Measurements from ENCODE around the gene CD33. TPM values are rescaled to one million over a fixed set of nuclear protein-coding genes. Genes with fewer than 3 reads are reported as not detected.
"Not testable (repeated sequence)": the region's sequence is repeated elsewhere in the genome, so short reads cannot be mapped to it uniquely, and the experiment has no call there.

CD33 gene
- total RNA-seq, 1 experiment from 2014 or later, result not detected

DNA sequence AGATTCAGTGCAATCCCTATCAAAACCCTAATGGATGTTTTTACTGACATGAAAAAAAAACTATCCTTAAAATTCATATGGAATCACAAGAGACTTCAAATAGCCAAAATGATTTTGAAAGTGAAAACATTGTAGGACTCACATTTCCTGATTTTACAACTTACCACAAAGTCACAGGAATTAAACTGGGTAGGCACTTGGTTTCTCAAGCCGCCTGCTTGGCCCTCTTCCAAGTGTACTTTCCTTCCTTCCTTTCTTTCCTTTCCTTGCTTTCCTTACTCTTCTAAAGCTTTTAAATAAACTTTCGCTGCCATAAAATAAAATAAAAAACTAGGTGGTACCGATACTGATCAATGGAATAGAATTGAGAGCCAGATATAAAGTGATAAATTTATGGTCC, 21.0 kb upstream of the CD33 start:
- in situ Hi-C loops (cut with HindIII; ENCODE audit: low pct_unique_long_range_greater_than_20kb, low sequenced_read_pairs), result no loop called here
- DNase-seq (ENCODE audit: low read depth), result no peak

- in situ Hi-C loops (cut with HindIII; ENCODE audit: low pct_unique_long_range_greater_than_20kb, low sequenced_read_pairs), result no loop called here
- no peak for DNase-seq (ENCODE audit: low read depth)
These were observed 20.6 kb upstream of the CD33 start for GRCh38 chr19:51204321-51204720.

DNA sequence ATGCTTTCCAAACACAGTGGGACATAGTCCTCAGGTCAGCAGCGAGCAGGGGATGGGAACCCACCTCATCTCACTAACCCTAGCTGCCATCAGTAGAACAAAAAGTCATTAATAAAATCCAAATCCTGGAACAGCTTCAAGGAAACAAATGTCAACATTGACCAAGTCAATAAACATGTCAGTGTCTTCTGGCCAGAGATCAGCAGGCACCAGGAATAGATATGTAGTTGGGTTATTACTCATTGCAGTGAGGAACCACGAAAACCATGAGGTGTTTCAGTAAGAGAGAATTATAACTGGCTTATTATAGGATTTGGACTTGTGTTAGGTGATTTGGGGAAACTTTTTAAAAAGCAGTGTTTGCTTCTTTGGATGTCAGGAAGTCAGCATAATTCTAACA, 17.1 kb upstream of the CD33 start:
- DNase-seq (ENCODE audit: low read depth), result no peak
- in situ Hi-C loops (cut with HindIII; ENCODE audit: low pct_unique_long_range_greater_than_20kb, low sequenced_read_pairs), result no loop called here

DNA sequence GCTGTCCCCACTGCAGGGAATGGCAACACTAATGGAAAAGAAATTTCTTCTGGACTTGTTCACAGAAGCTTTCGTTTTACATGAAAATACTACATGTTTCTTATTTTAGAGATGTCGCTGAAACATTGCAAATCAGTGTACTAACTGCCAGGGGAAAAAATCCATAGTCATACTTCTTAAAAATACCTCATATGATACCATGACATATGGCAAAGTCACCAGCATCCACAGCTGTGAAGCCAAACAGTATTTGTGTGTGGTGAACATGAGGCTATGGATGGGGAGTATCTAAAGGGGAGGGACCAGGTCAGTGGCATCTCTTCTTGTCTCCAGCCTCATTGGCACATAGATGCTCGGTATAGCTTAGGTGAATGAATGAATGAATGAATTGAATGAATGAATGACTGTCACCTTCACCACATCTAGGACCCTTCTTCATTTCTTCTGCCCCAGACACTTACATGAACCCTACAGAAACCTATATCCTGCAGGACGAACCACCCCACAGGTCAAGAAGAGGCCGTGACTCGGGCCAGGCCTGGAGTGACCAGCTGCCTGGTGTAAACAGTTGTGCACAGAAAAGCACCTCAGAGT, 14.6 kb upstream of the CD33 start:
- in situ Hi-C loops (cut with HindIII; ENCODE audit: low pct_unique_long_range_greater_than_20kb, low sequenced_read_pairs), result no loop called here
- DNase-seq (ENCODE audit: low read depth), result no peak

GRCh38 chr19:51210874-51211361, 14.0 kb upstream of the CD33 start:
- in situ Hi-C loops (cut with HindIII; ENCODE audit: low pct_unique_long_range_greater_than_20kb, low sequenced_read_pairs), result not testable (repeated sequence)

GRCh38 chr19:51211833-51212232, 13.0 kb upstream of the CD33 start:
- in situ Hi-C loops (cut with HindIII; ENCODE audit: low pct_unique_long_range_greater_than_20kb, low sequenced_read_pairs), result no loop called here
- DNase-seq (ENCODE audit: low read depth), result no peak

More at GRCh38 chr19:51210874-51211361, 14.0 kb upstream of the CD33 start:
- not testable (repeated sequence) for DNase-seq (ENCODE audit: low read depth)

DNA sequence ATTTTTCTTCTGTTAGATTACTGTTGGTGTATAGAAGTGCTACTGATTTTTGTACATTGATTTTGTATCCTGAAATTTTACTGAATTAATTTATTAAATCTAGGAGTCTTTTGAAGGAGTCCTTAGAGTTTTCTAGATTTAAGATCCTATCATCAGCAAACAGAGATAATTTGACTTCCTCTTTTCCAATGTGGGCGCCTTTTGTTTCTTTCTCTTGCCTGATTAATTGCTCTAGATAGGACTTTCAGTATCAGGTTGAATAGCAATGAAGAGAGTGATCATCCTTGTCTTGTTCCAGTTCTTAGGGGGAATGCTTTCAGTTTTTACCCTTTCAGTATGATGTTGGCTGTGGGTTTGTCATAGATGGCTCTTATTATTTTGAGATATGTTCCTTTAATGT, 5.6 kb upstream of the CD33 start:
- DNase-seq (ENCODE audit: low read depth), result no peak
- in situ Hi-C loops (cut with HindIII; ENCODE audit: low pct_unique_long_range_greater_than_20kb, low sequenced_read_pairs), result no loop called here

- DNase-seq (ENCODE audit: low read depth), result no peak
- in situ Hi-C loops (cut with HindIII; ENCODE audit: low pct_unique_long_range_greater_than_20kb, low sequenced_read_pairs), result no loop called here
These were observed 4.9 kb upstream of the CD33 start for GRCh38 chr19:51219971-51220370.

DNA sequence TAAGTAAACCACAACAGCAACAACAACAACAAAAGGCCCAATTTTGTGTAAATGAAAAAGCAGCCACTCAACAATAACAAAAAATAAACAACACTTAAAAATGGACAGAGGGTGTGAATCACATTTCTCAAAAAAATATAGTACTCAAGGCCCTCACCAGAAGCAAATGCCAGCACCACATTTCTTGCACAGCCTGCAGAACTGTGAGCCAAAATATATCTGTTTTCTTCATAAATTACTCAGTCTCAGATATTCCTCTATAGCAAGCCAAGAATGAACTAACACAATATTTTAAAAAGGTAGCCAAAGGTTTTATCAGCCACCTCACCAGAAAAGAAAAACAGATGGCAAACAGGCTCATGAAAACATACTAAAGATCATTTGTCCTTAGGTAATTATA, 3.9 kb upstream of the CD33 start:
- DNase-seq (ENCODE audit: low read depth), result no peak
- in situ Hi-C loops (cut with HindIII; ENCODE audit: low pct_unique_long_range_greater_than_20kb, low sequenced_read_pairs), result no loop called here

- DNase-seq (ENCODE audit: low read depth), result no peak
- in situ Hi-C loops (cut with HindIII; ENCODE audit: low pct_unique_long_range_greater_than_20kb, low sequenced_read_pairs), result no loop called here
These were observed 678 bp upstream of the CD33 start for GRCh38 chr19:51224163-51224641.

DNA sequence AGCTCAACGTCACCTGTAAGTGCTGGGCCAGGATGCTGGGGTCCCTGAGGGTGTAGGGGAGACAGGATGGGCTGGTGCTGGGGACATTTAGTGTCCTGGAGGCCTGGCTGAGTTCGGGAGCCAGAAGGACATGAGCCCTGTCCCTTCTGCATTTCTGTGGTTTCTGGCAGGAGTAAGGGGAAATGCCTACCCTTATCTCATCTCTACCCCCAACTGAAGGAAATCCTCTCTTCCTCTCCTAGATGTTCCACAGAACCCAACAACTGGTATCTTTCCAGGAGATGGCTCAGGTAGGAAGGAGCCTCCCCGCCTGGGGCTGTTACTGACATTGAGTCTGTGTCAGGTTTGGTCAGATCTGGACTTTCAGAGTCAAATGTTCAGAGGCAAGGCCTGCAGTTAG, 1.2 kb downstream of the CD33 start:
- in situ Hi-C loops (cut with HindIII; ENCODE audit: low pct_unique_long_range_greater_than_20kb, low sequenced_read_pairs), result no loop called here
- no peak for DNase-seq (ENCODE audit: low read depth)

GRCh38 chr19:51227326-51227725, 2.4 kb downstream of the CD33 start:
- in situ Hi-C loops (cut with HindIII; ENCODE audit: low pct_unique_long_range_greater_than_20kb, low sequenced_read_pairs), result no loop called here

DNA sequence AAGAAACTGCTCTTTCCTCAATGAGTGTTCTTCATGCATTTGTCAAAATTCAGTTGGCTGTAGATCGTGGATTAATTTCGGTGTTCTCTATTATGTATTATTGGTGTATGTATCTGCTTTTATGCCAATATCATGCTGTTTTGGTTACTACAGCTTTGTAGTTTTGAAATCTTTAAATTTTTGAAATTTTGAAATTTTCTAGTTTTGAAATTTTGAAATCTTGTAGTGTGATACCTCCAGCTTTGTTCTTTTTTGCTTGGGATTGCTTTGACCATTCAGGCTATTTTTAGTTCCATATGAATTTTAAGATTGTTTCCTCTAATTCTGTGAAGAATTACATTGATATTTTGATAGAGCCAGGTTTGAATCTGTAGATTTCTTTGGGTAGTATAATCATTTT, 3.1 kb downstream of the CD33 start:
- no peak for DNase-seq (ENCODE audit: low read depth)
- in situ Hi-C loops (cut with HindIII; ENCODE audit: low pct_unique_long_range_greater_than_20kb, low sequenced_read_pairs), result no loop called here

More at GRCh38 chr19:51227326-51227725, 2.4 kb downstream of the CD33 start:
- DNase-seq (ENCODE audit: low read depth), result no peak

DNA sequence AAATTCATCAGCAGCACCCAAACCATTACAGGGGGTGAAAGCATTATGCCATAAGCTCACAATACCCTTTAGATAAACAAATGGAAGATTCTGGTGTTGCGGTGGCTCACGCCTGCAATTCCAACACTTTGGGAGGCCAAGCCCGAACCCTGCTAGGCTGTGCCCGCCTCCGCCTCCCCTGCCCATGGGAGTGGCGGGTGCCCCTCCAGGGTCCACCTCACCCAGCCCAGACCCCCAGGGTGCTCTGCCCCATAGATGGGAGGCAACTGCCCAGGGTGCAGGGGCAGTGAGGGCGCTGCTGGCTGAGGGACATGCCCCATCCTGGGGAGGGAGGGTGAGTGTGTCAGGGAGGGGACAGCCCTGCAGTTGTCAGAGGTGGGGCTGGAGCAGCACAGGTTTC, 16.0 kb downstream of the CD33 start:
- DNase-seq (ENCODE audit: low read depth), result no peak
- in situ Hi-C loops (cut with HindIII; ENCODE audit: low pct_unique_long_range_greater_than_20kb, low sequenced_read_pairs), result no loop called here

GRCh38 chr19:51242881-51243630, 18.2 kb downstream of the CD33 start:
- in situ Hi-C loops (cut with HindIII; ENCODE audit: low pct_unique_long_range_greater_than_20kb, low sequenced_read_pairs), result no loop called here

GRCh38 chr19:51246164-51246552, 21.3 kb downstream of the CD33 start:
- in situ Hi-C loops (cut with HindIII; ENCODE audit: low pct_unique_long_range_greater_than_20kb, low sequenced_read_pairs), result no loop called here
- peak; percentile 95 for DNase-seq (ENCODE audit: low read depth)

More at GRCh38 chr19:51242881-51243630, 18.2 kb downstream of the CD33 start:
- no peak for DNase-seq (ENCODE audit: low read depth)

GRCh38 chr19:51247972-51248590, 23.2 kb downstream of the CD33 start:
- no peak for DNase-seq (ENCODE audit: low read depth)
- in situ Hi-C loops (cut with HindIII; ENCODE audit: low pct_unique_long_range_greater_than_20kb, low sequenced_read_pairs), result no loop called here

DNA sequence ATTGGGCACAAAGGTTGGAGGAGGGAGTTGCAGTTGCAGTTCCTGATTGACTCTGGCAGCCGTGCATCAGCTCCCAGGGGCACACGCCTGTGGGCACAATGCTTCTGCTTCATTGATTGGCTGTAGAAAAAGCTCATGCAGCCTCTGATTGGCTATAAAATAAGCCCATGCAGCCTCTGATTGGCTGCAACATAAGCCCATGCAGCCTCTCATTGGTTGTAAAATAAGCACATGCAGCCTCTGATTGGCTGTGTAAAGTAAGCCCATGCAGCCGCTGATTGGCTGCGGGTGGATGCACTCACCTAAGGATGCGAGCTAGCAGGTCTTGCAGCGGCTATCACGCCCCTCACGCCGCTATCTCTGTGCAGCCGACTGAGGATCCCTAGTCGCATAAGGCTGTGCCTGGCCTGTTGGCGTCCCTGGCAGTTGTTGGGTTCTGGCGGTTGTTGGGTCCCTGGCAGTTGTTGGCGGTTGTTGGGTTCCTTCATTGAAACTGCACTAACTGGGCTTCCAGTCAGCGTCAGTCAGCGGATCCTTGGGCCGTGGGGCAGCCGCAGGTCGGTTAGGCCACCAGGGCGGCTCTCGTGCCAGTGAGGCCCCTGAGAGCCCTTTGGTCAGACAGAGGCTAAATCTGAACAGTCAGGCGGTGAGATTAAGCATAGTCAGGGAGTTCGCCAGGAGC, 26.0 kb downstream of the CD33 start, which contains the start of gene SIGLECL1:
Gene SIGLECL1 (plus strand): TSS at position 295 of the 682 bp plus-strand sequence. CDS start 12,993 bp downstream, outside the sequence.
- in situ Hi-C loops (cut with HindIII; ENCODE audit: low pct_unique_long_range_greater_than_20kb, low sequenced_read_pairs), result no loop called here
- DNase-seq (ENCODE audit: low read depth), result peak; percentile 100

DNA sequence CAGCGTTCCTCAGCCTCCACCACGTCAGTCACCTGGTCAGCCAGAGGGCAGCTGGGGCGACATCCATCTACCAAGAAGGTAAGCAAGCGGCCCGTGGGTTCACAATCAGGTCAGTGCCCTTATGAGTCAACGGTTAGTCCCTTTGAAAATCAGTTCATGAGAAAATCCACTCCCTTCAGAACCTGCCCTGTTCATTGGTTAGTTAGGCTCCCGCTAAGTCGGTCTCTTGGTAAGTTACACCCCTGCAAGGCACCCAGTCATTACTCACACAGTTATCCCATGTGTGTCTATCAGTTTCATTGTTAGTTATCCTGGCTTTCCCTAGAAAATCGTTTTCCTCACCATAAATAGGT, 26.6 kb downstream of the CD33 start:
- DNase-seq (ENCODE audit: low read depth), result peak; percentile 99
- in situ Hi-C loops (cut with HindIII; ENCODE audit: low pct_unique_long_range_greater_than_20kb, low sequenced_read_pairs), result no loop called here

Measured in Caki2 (cell line).